Lower leg skin (tissue), 4 donors: Measurements from ENCODE around the gene EPB41. TPM values are rescaled to one million over a fixed set of nuclear protein-coding genes. Genes with fewer than 3 reads are reported as not detected.
A peak's percentile ranks its signal among the peaks of the same experiment; 100 is the strongest.
"Not testable (repeated sequence)": the region's sequence is repeated elsewhere in the genome, so short reads cannot be mapped to it uniquely, and the experiment has no call there.

ENCODE experiments used
- DNase-seq, 2 donors: peaks; one replicate each; pipeline ENCODE4 v3.0.0-alpha.2; 2019; ENCODE audit warnings: low spot score in 2 of 2
- H3K4me3 ChIP-seq: fragments of 200-600 bp; sonication (generic); 2 replicates; pipeline ENCODE4 v1.5.1; 2017; ENCODE audit warnings: mild to moderate bottlenecking, low read depth; ENCODE audit not compliant: poor library complexity, severe bottlenecking
- POLR2A ChIP-seq, 2 donors: fragments of 450-650 bp; IDR thresholded peaks; one replicate each; pipeline ENCODE4 v1.6.1; 2016 to 2017; ENCODE audit warnings: antibody characterized with exemption in 2 of 2, mild to moderate bottlenecking in 1 of 2, moderate library complexity in 1 of 2
- WGBS, 2 donors: methylation state at CpG; one replicate each; pipeline ENCODE4 v1.1.5; 2018; 5-methylcytosine and 5-hydroxymethylcytosine counted together
- intact Hi-C: fragments of 100-400 bp; cut with DNase I; formaldehyde crosslinking; loops from one replicate; pipeline ENCODE4 v1.15.0; 2023; ENCODE audit warnings: low total_unique reads
- total RNA-seq, 4 donors: library from RNA; depleted of rRNA; stranded (reverse); fragments of >200 nt; gene quantifications; one replicate each; pipeline ENCODE4 v1.1.0, GENCODE V29; 2016
- TF ChIP-seq, protein P1 (sequence below), 3 donors: fragments of 450-650 bp; IDR thresholded peaks; one replicate each; pipeline ENCODE4 v1.5.1; 2016; ENCODE audit warnings: antibody characterized with exemption in 3 of 3, mild to moderate bottlenecking in 3 of 3, moderate library complexity in 2 of 3

EPB41 gene
- total RNA-seq, 4 donors from 2014 or later = 41.1 to 60.2 (median 50.3) TPM

DNA sequence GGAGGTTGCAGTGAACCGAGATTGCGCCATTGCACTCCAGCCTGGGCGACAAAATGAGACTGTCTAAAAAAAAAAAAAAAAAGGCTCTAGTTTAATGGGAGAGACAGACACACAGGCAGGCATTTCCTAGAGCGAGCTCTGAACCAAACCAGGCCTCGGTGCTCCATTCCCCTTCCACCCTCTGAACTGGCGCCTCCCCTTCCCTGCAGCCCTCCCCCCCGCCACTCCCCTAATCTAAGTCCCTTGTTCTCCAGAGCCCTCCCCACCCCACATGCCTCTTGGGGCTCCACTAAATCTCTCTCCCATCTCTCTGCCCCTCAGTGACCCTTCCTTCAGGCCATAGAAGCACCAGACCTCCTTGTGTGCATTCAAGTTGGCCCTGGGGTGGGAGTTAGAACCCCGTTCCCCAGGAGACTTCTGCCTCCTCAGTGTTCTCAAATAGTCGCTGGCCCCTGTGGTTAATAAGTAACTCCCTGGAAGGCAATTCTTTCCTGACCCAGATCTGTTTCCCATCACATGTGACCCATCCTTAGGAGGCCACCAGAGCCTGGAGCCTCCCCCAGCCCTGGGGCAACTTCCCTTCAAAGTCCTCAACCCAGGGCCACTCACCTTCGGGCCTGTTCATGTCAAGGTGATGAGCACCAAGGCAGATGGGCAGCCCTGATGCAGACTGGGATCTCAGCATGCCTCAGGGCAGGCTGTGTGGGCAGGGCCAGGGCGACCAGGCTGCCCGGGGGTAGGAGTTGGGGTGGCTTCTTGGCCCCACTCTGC lies 42.6 kb upstream of the EPB41 start:
- DNase-seq = no peak
- 86 to 91% methylated on average over 12 of the region's 12 CpGs for WGBS, 2 donors
- intact Hi-C loops = loop anchor here (5.0 kb wide), 1 partner anchor 85 kb away; no protein-coding TSS in a partner anchor
- no peak overlapping the region for H3K4me3 ChIP-seq
- TF ChIP-seq, protein P1, sequence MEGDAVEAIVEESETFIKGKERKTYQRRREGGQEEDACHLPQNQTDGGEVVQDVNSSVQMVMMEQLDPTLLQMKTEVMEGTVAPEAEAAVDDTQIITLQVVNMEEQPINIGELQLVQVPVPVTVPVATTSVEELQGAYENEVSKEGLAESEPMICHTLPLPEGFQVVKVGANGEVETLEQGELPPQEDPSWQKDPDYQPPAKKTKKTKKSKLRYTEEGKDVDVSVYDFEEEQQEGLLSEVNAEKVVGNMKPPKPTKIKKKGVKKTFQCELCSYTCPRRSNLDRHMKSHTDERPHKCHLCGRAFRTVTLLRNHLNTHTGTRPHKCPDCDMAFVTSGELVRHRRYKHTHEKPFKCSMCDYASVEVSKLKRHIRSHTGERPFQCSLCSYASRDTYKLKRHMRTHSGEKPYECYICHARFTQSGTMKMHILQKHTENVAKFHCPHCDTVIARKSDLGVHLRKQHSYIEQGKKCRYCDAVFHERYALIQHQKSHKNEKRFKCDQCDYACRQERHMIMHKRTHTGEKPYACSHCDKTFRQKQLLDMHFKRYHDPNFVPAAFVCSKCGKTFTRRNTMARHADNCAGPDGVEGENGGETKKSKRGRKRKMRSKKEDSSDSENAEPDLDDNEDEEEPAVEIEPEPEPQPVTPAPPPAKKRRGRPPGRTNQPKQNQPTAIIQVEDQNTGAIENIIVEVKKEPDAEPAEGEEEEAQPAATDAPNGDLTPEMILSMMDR (IDR thresholded peaks at IDR 0.05) = no peak
- no peak for TF ChIP-seq POLR2A (IDR thresholded peaks at IDR 0.05)

DNA sequence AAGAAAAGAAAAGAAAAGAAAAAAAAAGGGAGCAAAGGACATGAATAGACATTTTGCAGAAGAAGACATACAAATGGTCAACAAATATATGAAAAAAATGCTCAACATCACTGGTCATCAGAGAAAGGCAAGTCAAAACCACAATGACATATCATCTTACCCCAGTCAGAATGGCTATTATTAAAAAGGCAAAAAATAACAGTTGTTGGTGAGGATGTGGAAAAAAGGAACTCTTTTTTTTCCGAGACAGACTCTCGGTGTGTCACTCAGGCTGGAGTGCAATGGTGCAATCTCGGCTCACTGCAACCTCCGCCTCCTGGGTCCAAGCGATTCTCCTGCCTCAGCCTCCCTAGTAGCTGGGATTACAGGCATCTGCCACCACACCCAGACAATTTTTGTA lies 39.2 kb upstream of the EPB41 start:
- H3K4me3 ChIP-seq, intact Hi-C loops, DNase-seq: not testable (repeated sequence)
- 84 to 88% methylated on average over 5 of the region's 5 CpGs for WGBS, 2 donors

DNA sequence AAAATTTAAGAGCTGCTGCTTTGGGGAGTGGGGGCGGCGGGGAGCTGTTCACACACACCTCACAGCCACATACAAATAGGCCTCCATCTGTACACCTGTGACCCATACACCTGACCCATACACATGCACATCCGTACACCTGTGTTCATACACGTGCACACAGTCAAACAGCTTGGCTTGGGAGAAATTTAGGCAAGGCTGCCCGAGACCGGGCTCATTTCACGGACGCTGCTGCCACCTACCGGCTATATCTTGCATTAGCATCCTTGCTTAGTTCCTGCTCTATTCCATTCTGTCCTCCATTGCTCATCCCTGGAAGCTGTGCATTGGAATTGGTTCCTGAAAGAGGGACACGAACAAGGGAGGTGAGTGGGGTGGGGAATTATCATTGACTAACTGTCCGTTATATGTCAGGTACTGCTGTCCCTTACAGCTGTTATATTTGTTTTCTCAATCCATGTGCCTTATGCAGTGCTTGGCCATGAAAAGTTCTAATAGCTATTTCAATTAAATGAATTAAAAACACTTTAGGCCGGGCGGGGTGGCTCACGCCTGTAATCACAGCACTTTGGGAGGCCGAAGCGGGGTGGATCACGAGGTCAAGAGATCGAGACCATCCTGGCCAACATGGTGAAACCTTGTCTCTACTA lies 37.1 kb upstream of the EPB41 start:
- intact Hi-C loops = no loop called here
- no peak overlapping the region for H3K4me3 ChIP-seq
- no peak for TF ChIP-seq POLR2A (IDR thresholded peaks at IDR 0.05)
- TF ChIP-seq, protein P1 (IDR thresholded peaks at IDR 0.05) = peak in 1 of 3 donors; percentile 71
- 23 to 27% methylated on average over 18 of the region's 18 CpGs for WGBS, 2 donors
- DNase-seq = peak; percentile 66 to 96

DNA sequence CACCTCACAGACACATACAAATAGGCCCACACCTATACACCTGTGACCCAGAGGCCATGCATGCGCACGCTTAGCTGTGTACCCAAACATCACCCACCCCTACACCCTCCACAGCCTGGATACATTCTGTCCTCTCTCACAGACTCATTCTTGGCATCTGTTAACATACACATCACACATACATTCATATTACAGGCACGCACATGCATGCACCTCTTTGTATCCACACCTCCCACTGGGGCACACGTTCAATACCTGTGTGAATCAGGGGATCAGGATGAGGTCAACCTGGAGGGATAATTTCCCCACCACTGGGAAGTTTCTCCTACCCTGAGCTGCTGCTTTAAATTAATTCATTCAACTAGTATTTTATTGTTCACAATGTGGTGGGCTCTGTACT lies 35.6 kb upstream of the EPB41 start:
- DNase-seq = no peak
- TF ChIP-seq, protein P1 (IDR thresholded peaks at IDR 0.05) = no peak
- TF ChIP-seq POLR2A (IDR thresholded peaks at IDR 0.05) = no peak
- WGBS, 2 donors = 66 to 74% methylated on average over 4 of the region's 4 CpGs
- intact Hi-C loops = no loop called here
- no peak overlapping the region for H3K4me3 ChIP-seq

DNA sequence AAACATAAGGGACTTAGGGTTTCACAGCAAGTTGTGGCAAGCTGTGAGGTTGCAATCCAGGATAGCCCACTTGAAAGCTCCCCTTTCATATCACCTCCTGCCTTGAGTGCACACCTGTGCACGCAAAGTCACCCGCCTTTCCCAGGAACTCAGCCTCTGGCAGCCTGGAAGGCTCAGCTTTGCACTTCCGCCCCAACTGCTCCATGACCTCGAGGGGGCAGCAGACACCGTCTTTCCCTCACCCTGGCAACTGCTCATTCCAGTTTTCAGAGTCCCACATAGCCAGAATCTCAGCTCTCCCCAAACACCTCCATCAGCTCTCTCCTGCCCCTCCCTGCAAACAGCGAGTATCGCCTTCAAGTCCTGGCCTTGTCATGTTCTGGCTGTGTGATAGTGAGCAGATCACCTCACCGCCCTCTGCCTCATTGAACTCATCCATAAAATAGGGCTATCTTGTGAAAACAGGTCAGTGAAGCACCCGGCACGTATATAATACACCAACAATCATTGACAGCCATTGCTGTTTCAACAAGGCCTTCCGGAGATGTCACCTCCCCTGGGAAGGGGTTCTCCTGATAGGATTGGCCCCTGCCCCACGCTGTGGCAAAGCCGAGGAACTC lies 32.2 kb upstream of the EPB41 start:
- intact Hi-C loops = loop anchor here (5.0 kb wide), 1 partner anchor 150 kb away; no protein-coding TSS in a partner anchor
- H3K4me3 ChIP-seq = no peak overlapping the region
- 29 to 33% methylated on average over 13 of the region's 13 CpGs for WGBS, 2 donors
- peak; percentile 85 to 96 for DNase-seq
- no peak for TF ChIP-seq POLR2A (IDR thresholded peaks at IDR 0.05)
- TF ChIP-seq, protein P1 (IDR thresholded peaks at IDR 0.05) = peak in 1 of 3 donors; percentile 90

DNA sequence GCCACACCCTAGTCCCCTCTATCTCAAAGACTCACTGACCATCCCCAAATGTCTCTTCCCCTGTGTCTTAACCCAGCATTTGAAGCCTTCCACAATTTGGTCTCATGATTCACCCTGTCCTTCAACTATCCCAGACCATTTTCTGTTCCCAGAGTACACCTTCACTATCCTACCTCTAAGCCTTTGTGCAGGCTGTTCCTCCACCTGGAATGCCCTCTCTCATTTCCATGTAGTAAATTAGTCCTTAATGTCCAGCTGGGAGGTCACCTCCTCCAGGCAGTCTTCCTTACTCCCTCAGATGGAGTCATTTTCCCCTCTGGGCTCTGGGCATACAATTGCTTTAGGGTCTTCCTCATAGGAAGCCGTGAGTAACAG lies 31.1 kb upstream of the EPB41 start:
- intact Hi-C loops = loop anchor here (5.0 kb wide), 1 partner anchor 149 kb away; no protein-coding TSS in a partner anchor
- no peak for DNase-seq
- TF ChIP-seq, protein P1 (IDR thresholded peaks at IDR 0.05) = no peak
- no peak for TF ChIP-seq POLR2A (IDR thresholded peaks at IDR 0.05)
- H3K4me3 ChIP-seq = no peak overlapping the region
- 96 to 100% methylated on average over 1 of the region's 1 CpG for WGBS, 2 donors
